Measurements from ENCODE around the gene ATP11B. TPM values are rescaled to one million over a fixed set of nuclear protein-coding genes. Genes with fewer than 3 reads are reported as not detected.

Gene ATP11B
- total and polyA plus RNA-seq, 5 donors = 9.5 to 43.6 (median 36.1) TPM

DNA sequence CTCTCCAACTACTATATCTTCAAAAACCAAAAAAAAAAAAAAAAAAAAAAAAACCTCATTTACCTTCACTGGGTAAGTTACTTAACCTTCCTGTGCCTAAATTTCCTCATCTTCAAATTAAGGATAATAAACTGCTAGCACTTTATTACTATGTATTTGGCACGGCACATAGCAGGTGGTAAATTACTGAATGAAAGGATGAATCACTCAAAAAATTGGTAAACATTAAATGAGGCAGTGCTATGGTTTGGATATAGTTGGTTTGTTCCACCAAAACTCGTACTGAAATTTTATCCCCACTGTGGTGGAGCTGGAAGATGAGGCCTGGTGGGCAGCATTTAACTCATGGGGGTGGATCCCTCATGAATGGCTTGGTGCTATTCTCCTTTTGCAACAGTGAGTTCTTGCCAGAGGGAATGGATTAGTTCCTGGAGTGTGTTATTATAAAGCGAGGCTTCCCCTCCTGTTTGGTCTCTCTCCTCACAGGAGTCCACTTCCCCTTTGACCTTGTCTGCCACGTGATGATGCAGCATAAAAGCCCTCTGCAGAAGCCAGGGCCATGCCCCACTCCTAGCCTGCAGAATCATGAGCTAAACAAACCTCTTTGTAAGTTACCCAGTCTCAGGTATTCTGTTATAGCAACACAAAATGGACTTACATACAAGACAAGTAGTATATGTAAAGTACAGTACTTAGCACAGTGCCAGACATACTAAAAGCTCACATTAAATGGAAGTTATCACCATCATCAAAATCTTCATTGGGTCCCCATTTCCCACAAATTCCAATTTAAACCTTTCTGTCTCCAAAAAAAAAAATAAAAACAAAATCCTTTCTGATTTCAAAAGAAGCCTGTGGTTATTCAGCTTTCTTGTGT lies 166.4 kb downstream of the ATP11B start:
- ATAC-seq (peak in 1 of 2 donors; percentile 37), DNase-seq (no peak)
- H3K4me1 ChIP-seq (ENCODE audit: control insufficient read depth, insufficient read depth, low read length) = peaks cover 5% of the 10 kb centered on the region
- H3K27ac ChIP-seq (ENCODE audit: low read length) = no peak overlapping the region
- H3K27me3 ChIP-seq (ENCODE audit: control insufficient read depth, insufficient read depth) = no peaks in the 10 kb centered on the region
- H3K4me3 ChIP-seq (ENCODE audit: low read length) = no peak overlapping the region
- H3K9me3 ChIP-seq (ENCODE audit: control insufficient read depth, low read length) = no peaks in the 10 kb centered on the region
- intact Hi-C loops (cut with DNase I) = no loop called here
- WGBS = 53% methylated on average over 4 of the region's 4 CpGs

DNA sequence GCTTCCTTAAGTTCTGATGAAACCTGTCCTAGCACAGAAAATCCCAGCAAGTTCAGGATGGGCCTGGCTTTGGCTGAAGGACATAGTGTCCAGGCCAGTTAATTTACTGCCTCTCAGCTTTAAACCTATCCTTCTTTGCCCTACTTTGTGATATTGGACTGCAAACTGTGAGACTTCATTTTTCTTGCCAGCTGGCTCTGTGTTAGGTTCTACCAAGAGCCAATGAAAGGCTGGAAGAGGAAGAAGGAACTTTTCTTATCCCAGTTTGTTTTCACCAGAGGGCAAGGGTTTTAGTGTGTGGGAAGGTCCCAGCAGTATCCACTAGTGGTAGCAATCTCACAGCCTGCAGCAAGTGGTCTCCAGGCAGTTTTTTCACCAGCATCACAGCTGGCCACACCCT lies 168.9 kb downstream of the ATP11B start:
- ATAC-seq = peak; percentile 82 to 95
- no peaks in the 10 kb centered on the region for H3K27me3 ChIP-seq (ENCODE audit: control insufficient read depth, insufficient read depth)
- peak overlapping the region; percentile 52 for H3K27ac ChIP-seq (ENCODE audit: low read length)
- no peaks in the 10 kb centered on the region for H3K9me3 ChIP-seq (ENCODE audit: control insufficient read depth, low read length)
- H3K4me1 ChIP-seq (ENCODE audit: control insufficient read depth, insufficient read depth, low read length) = peaks cover 6% of the 10 kb centered on the region
- peak in 1 of 3 donors; percentile 54 for DNase-seq
- no peak overlapping the region for H3K4me3 ChIP-seq (ENCODE audit: low read length)
- intact Hi-C loops (cut with DNase I) = no loop called here

DNA sequence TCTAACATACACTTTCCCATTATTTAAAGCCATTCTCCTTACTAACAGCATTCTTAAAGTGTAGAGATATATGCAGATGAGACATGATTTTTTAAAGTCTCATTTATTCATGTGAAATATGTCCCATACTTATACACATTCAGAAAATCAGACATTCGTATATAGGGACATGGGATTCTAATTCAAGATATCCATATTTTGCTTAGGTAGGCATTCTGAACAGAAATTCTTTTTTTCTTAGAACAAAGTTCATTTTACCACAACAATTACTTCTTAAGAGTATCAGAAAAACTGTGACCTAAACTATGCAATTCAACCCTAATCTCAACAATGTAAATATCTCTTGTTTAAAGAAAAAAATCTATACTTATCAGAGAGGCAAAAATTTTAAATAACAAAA lies 170.9 kb downstream of the ATP11B start:
- DNase-seq (no peak), ATAC-seq (no peak)
- intact Hi-C loops (cut with DNase I) = no loop called here
- no peaks in the 10 kb centered on the region for H3K9me3 ChIP-seq (ENCODE audit: control insufficient read depth, low read length)
- H3K27ac ChIP-seq (ENCODE audit: low read length) = no peak overlapping the region
- H3K4me1 ChIP-seq (ENCODE audit: control insufficient read depth, insufficient read depth, low read length) = peaks cover 6% of the 10 kb centered on the region
- H3K27me3 ChIP-seq (ENCODE audit: control insufficient read depth, insufficient read depth) = no peaks in the 10 kb centered on the region
- no peak overlapping the region for H3K4me3 ChIP-seq (ENCODE audit: low read length)
- WGBS = 96% methylated on average over 1 of the region's 1 CpG

DNA sequence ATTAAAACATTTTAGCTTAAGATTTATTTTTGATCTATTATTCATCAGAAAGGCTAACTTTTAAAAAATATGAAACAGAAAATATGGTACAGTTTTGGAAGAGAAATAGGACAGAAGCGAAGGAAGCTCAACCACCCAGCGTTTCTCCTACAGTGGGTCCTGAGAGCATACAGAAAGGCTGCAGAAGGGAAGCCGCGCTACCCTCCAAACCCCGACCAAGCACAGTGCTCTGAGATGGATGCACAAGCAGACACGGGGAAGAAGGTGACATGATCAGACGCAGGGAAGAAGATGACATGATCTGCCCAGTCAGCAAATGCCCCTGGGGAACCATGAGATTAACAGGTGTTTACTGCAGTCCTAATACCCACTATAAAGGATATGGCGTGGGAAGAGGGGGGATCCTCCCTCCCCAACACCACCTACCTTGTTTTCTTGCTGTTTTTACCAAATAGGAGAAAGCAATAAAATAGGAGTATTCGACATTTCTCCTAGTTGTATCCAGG lies 172.6 kb downstream of the ATP11B start:
- Histone ChIP-seq H3K27me3 (ENCODE audit: control insufficient read depth, insufficient read depth) (no peaks in the 10 kb centered on the region), H3K27ac (ENCODE audit: low read length) (no peak overlapping the region), H3K4me1 (ENCODE audit: control insufficient read depth, insufficient read depth, low read length) (peaks cover 8% of the 10 kb centered on the region), H3K9me3 (ENCODE audit: control insufficient read depth, low read length) (no peaks in the 10 kb centered on the region), H3K4me3 (ENCODE audit: low read length) (no peak overlapping the region)
- no peak for ATAC-seq
- WGBS = 89% methylated on average over 9 of the region's 9 CpGs
- intact Hi-C loops (cut with DNase I) = no loop called here
- no peak for DNase-seq

DNA sequence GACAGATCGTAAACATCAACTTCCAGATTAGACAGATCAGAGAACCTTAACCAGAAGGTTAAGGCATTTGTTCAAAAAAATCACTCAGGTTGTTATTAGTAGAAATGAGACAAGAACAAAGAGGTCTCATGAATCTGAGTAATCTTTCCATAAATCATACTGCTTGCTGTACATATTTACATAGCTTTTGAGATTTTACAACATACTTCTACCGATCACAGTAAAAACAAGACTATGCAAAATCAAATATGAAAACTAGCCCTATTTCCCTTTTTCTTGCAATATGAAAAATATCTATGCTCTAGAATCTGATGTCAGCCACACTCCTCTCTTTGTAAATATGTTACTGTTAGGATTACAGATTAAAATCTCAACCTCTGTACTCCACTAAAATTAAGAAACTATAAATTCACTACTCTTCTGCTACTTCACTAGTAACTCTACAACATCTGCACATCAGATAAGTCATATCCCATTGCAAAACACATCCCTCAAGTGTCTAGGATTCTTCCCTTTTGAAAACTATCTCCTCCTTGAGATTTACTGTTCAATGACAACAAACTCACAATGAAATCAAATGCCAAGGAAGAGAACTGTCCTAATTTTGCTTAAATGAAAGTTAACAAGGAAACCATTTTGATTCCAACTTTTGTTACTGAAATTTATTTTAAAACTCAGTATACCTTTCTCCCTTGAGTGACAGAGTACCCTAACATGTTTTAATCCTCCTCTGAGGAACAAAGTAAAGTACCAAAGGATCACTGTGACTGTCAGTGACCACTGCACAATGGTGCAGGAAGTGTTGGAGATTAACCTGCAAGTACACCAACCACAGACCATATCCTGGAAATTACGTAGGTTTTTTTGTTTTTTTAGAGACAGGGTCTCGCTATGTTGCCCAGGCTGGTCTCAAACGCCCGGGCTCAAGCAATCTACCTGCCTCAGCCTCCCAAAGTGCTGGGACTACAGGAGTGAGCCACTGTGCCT lies 174.2 kb downstream of the ATP11B start:
- Histone ChIP-seq H3K27me3 (ENCODE audit: control insufficient read depth, insufficient read depth) (no peaks in the 10 kb centered on the region), H3K4me3 (ENCODE audit: low read length) (no peak overlapping the region), H3K4me1 (ENCODE audit: control insufficient read depth, insufficient read depth, low read length) (peaks cover 5% of the 10 kb centered on the region), H3K9me3 (ENCODE audit: control insufficient read depth, low read length) (no peaks in the 10 kb centered on the region), H3K27ac (ENCODE audit: low read length) (no peak overlapping the region)
- no peak for ATAC-seq
- intact Hi-C loops (cut with DNase I) = no loop called here
- DNase-seq = no peak
- 76% methylated on average over 6 of the region's 6 CpGs for WGBS

DNA sequence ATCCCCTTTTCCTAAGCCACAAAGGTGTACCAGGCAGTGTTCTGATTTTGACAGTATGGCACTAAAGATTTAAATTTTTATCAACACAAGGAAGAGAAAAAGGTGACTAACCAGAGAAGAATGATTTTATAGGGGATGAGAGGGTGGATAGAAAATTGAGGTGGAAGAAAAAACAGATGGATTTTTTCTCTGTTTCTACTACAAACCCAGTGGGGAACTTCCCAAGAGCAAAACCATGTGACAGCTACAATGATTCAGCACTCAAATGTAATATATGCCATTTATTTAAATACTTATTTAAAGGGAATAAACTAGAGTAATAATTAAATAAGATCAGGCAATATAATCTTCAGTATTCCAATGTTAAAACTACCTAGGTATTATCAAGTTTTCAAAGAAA lies 176.0 kb downstream of the ATP11B start:
- no peak overlapping the region for H3K4me3 ChIP-seq (ENCODE audit: low read length)
- no peak for ATAC-seq
- no peak overlapping the region for H3K27ac ChIP-seq (ENCODE audit: low read length)
- DNase-seq = no peak
- intact Hi-C loops (cut with DNase I) = no loop called here
- H3K4me1 ChIP-seq (ENCODE audit: control insufficient read depth, insufficient read depth, low read length) = peaks cover 3% of the 10 kb centered on the region
- no peaks in the 10 kb centered on the region for H3K9me3 ChIP-seq (ENCODE audit: control insufficient read depth, low read length)
- H3K27me3 ChIP-seq (ENCODE audit: control insufficient read depth, insufficient read depth) = no peaks in the 10 kb centered on the region

DNA sequence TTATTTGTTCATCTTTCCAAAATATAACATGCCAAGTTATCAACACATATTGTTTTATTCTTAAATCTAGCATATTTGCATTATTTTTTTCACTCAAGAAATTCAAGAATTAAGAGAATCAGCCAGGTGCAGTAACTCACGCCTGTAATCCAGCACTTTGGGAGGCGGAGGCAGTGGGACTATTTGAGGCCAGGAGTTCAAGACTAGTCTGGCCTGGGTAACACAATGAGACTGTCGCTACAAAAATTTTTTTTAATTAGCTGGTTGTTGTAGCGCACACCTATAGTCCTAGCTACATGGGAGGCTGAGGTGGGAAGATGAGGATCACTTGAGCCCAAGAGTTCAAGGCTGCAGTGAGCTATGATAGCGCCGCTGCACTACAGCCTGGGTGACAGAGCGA lies 176.5 kb downstream of the ATP11B start:
- H3K27ac ChIP-seq (ENCODE audit: low read length) = no peak overlapping the region
- no peak for ATAC-seq
- H3K4me1 ChIP-seq (ENCODE audit: control insufficient read depth, insufficient read depth, low read length) = peaks cover 3% of the 10 kb centered on the region
- no peaks in the 10 kb centered on the region for H3K9me3 ChIP-seq (ENCODE audit: control insufficient read depth, low read length)
- H3K4me3 ChIP-seq (ENCODE audit: low read length) = no peak overlapping the region
- 97% methylated on average over 7 of the region's 7 CpGs for WGBS
- DNase-seq = no peak
- intact Hi-C loops (cut with DNase I) = no loop called here
- no peaks in the 10 kb centered on the region for H3K27me3 ChIP-seq (ENCODE audit: control insufficient read depth, insufficient read depth)

DNA sequence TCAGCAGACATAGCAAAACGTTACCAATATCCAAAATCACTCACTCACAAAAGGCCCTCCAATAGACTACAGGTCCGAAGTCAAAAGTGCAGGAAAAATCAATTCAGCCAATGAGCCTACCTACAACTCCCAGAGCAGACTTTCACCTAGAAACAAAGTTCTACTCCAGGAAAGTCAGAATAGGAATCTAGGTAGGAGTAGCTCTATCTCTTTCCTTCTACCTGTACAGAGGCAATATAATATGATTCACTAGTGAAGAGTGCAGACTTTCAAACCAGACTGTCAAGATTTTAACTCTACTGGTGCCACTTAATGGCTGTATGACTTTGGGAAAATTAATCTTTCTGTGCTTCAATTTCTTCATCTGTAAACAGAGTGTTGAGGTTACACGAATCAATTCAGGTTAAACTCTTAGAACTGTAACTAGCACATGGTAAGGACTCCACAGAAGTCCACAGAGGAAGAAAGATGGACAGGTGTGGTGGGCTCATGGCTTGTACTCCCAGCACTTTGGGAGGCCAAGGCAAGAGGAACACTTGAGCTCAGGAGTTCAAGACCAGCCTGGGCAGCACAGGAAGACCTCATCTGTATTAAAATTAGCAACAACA lies 177.6 kb downstream of the ATP11B start:
- 87% methylated on average over 3 of the region's 3 CpGs for WGBS
- Histone ChIP-seq H3K4me1 (ENCODE audit: control insufficient read depth, insufficient read depth, low read length) (peaks cover 2% of the 10 kb centered on the region), H3K27ac (ENCODE audit: low read length) (no peak overlapping the region), H3K27me3 (ENCODE audit: control insufficient read depth, insufficient read depth) (no peaks in the 10 kb centered on the region), H3K9me3 (ENCODE audit: control insufficient read depth, low read length) (no peaks in the 10 kb centered on the region), H3K4me3 (ENCODE audit: low read length) (no peak overlapping the region)
- intact Hi-C loops (cut with DNase I) = no loop called here
- ATAC-seq = no peak
- no peak for DNase-seq

Other genes with a start within 250 kb of the ATP11B start
- gene DCUN1D1, start 187.0 kb downstream of the ATP11B start, total RNA-seq = 10 to 100 TPM; 38.5 to 46.4 (median 44.6) TPM
- 9.0 TPM for gene DCUN1D1, start 187.0 kb downstream of the ATP11B start, polyA plus RNA-seq